Putamen (tissue), 1 donor: ENCODE data around the gene RGS6.

Experiments used
- DNase-seq: peaks from one replicate; pipeline ENCODE4 v3.0.0-alpha.2; 2016; ENCODE audit warnings: low spot score

The RGS6 gene

GRCh38 chr14:72081137-72081536 lies 148.9 kb downstream of the RGS6 start:
- DNase-seq, result no peak

- DNase-seq, result no peak
Measured at GRCh38 chr14:72084935-72085334, 152.7 kb downstream of the RGS6 start.

- DNase-seq, result no peak
Measured at GRCh38 chr14:72089625-72090024, 157.4 kb downstream of the RGS6 start.

- DNase-seq, result no peak
Measured at GRCh38 chr14:72094844-72095582, 162.8 kb downstream of the RGS6 start.

- DNase-seq, result no peak
Measured at GRCh38 chr14:72097173-72097783, 165.0 kb downstream of the RGS6 start.

GRCh38 chr14:72098210-72098609 lies 166.0 kb downstream of the RGS6 start:
- DNase-seq, result no peak

GRCh38 chr14:72099566-72099965 lies 167.3 kb downstream of the RGS6 start:
- DNase-seq, result no peak

GRCh38 chr14:72104011-72104613 lies 171.9 kb downstream of the RGS6 start:
- DNase-seq, result no peak

GRCh38 chr14:72111911-72112310 lies 179.7 kb downstream of the RGS6 start:
- DNase-seq, result no peak

GRCh38 chr14:72118841-72119240 lies 186.6 kb downstream of the RGS6 start:
- DNase-seq, result no peak

- no peak for DNase-seq
Measured at GRCh38 chr14:72120315-72120714, 188.1 kb downstream of the RGS6 start.

GRCh38 chr14:72123755-72124154 lies 191.5 kb downstream of the RGS6 start:
- DNase-seq, result no peak

GRCh38 chr14:72124171-72124570 lies 191.9 kb downstream of the RGS6 start:
- no peak for DNase-seq

GRCh38 chr14:72126091-72126490 lies 193.9 kb downstream of the RGS6 start:
- no peak for DNase-seq

GRCh38 chr14:72126561-72126960 lies 194.3 kb downstream of the RGS6 start:
- no peak for DNase-seq

- no peak for DNase-seq
Measured at GRCh38 chr14:72128629-72129028, 196.4 kb downstream of the RGS6 start.

GRCh38 chr14:72129291-72129690 lies 197.1 kb downstream of the RGS6 start:
- no peak for DNase-seq

GRCh38 chr14:72141084-72141483 lies 208.9 kb downstream of the RGS6 start:
- DNase-seq, result no peak

GRCh38 chr14:72142328-72142727 lies 210.1 kb downstream of the RGS6 start:
- no peak for DNase-seq

GRCh38 chr14:72146241-72146640 lies 214.0 kb downstream of the RGS6 start:
- no peak for DNase-seq

- DNase-seq, result no peak
Measured at GRCh38 chr14:72154645-72155378, 222.6 kb downstream of the RGS6 start.

- no peak for DNase-seq
Measured at GRCh38 chr14:72155379-72155993, 223.3 kb downstream of the RGS6 start.
